ENCODE data around the gene SPATA6.

DNA sequence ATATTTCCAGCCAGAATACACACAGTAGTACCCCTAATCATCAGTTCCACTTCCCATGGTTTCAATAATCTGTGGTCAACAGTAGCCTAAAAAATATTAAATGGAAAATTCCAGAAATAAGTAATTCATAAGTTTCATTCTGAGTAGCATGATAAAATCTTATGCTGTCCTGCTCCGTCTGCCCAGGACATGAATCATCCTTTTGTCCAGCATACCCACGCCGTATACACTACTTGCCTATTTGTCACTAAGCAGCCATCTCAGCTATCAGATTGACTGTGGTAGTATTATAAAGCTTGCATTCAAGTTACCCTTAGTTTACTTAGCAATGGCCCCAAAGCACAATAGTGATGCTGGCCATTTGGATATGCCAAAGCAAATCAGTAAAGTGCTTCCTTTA is 130.8 kb downstream of the SPATA6 start:
- TF ChIP-seq, protein P1, sequence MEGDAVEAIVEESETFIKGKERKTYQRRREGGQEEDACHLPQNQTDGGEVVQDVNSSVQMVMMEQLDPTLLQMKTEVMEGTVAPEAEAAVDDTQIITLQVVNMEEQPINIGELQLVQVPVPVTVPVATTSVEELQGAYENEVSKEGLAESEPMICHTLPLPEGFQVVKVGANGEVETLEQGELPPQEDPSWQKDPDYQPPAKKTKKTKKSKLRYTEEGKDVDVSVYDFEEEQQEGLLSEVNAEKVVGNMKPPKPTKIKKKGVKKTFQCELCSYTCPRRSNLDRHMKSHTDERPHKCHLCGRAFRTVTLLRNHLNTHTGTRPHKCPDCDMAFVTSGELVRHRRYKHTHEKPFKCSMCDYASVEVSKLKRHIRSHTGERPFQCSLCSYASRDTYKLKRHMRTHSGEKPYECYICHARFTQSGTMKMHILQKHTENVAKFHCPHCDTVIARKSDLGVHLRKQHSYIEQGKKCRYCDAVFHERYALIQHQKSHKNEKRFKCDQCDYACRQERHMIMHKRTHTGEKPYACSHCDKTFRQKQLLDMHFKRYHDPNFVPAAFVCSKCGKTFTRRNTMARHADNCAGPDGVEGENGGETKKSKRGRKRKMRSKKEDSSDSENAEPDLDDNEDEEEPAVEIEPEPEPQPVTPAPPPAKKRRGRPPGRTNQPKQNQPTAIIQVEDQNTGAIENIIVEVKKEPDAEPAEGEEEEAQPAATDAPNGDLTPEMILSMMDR (IDR thresholded peaks at IDR 0.05), result no peak
- TF ChIP-seq POLR2A (IDR thresholded peaks at IDR 0.05) (no peak), EP300 (IDR thresholded peaks at IDR 0.05) (no peak)
